IMR-90 (cell line): ENCODE measurements around the gene DNM3. TPM values are rescaled to one million over a fixed set of nuclear protein-coding genes. Genes with fewer than 3 reads are reported as not detected.

Source experiments
- ATAC-seq: fragments of 200-7000 bp; cut with Tn5 transposase; 2 replicates; pipeline ENCODE4 v1.9.1; 2020; ENCODE audit warnings: low read depth, mild to moderate bottlenecking, moderate library complexity
- BruUV-seq: library from RNA; stranded (reverse); fragments of 400-500 nt; replicated peaks from 2 replicates; lab custom pipeline; 2021; lab: Mats Ljungman, UMichigan
- CTCF ChIA-PET: fragments of 300-600 bp; formaldehyde crosslinking; extraction: SDS; loops from one replicate; lab custom pipeline; 2021; ENCODE audit warnings: antibody characterized with exemption; lab: Yijun Ruan, JAX
- POLR2A ChIA-PET: fragments of 300-600 bp; sonication (Branson Sonifier 250); formaldehyde crosslinking; loops from one replicate; lab custom pipeline; 2022; ENCODE audit warnings: antibody characterized with exemption; ENCODE audit not compliant: unreplicated experiment; lab: Charles Lee
- DNase-seq: peaks from one replicate; pipeline ENCODE4 v3.0.0; 2013
- H2AFZ ChIP-seq: replicated peaks from 2 replicates; pipeline ENCODE3; 2013; ENCODE audit warnings: low read length, mild to moderate bottlenecking; ENCODE audit not compliant: poor library complexity
- H2AK5ac ChIP-seq: 2 replicates; pipeline ENCODE4 v1.6.1; 2013; ENCODE audit warnings: low read depth, low read length, inconsistent platforms
- H2AK9ac ChIP-seq: replicated peaks from 2 replicates; pipeline ENCODE3; 2013; ENCODE audit warnings: mild to moderate bottlenecking, low read depth, low read length, moderate library complexity; ENCODE audit not compliant: poor library complexity
- H2BK120ac ChIP-seq: 2 replicates; pipeline ENCODE4 v1.6.1; 2013; ENCODE audit warnings: low read depth, low read length, inconsistent platforms
- H2BK15ac ChIP-seq: 3 replicates; pipeline ENCODE4 v1.6.1; 2013; ENCODE audit warnings: low read depth, low read length, inconsistent platforms
- H2BK20ac ChIP-seq: 2 replicates; pipeline ENCODE4 v1.6.1; 2013; ENCODE audit warnings: low read depth, mild to moderate bottlenecking, inconsistent platforms, low read length, moderate library complexity
- H2BK5ac ChIP-seq: 2 replicates; pipeline ENCODE4 v1.6.1; 2013; ENCODE audit warnings: mild to moderate bottlenecking, low read depth, low read length, inconsistent platforms; ENCODE audit not compliant: poor library complexity, severe bottlenecking
- H3K14ac ChIP-seq: replicated peaks from 2 replicates; pipeline ENCODE4 v1.6.1; 2013; ENCODE audit warnings: low read depth, low read length, inconsistent platforms
- H3K18ac ChIP-seq: 2 replicates; pipeline ENCODE4 v1.6.1; 2013; ENCODE audit warnings: low read depth, low read length, control low read depth
- H3K23ac ChIP-seq: 2 replicates; pipeline ENCODE4 v1.6.1; 2013; ENCODE audit warnings: low read depth, low read length, inconsistent platforms
- H3K27ac ChIP-seq: 2 replicates; pipeline ENCODE4 v1.5.1; 2013; ENCODE audit warnings: mild to moderate bottlenecking, control low read depth, low read length; ENCODE audit not compliant: insufficient read depth
- H3K27me3 ChIP-seq: 2 replicates; pipeline ENCODE4 v1.6.1; 2013; ENCODE audit warnings: low read length; ENCODE audit not compliant: control insufficient read depth, insufficient read depth
- H3K36me3 ChIP-seq: 2 replicates; pipeline ENCODE4 v1.6.1; 2013; ENCODE audit warnings: low read length, mixed read lengths; ENCODE audit not compliant: control insufficient read depth, insufficient read depth
- H3K4ac ChIP-seq: 2 replicates; pipeline ENCODE4 v1.6.1; 2013; ENCODE audit warnings: low read depth, low read length, inconsistent platforms
- H3K4me1 ChIP-seq: 2 replicates; pipeline ENCODE4 v1.6.1; 2013; ENCODE audit warnings: low read length, mixed read lengths; ENCODE audit not compliant: control insufficient read depth, insufficient read depth
- H3K4me2 ChIP-seq: 2 replicates; pipeline ENCODE4 v1.6.1; 2013; ENCODE audit warnings: low read depth, mild to moderate bottlenecking, control low read depth, low read length, moderate library complexity
- H3K4me3 ChIP-seq: 2 replicates; pipeline ENCODE4 v1.5.1; 2013; ENCODE audit warnings: low read depth, mild to moderate bottlenecking, control low read depth, low read length, moderate library complexity; ENCODE audit not compliant: insufficient read depth
- H3K56ac ChIP-seq: 2 replicates; pipeline ENCODE4 v1.6.1; 2013; ENCODE audit warnings: low read length, inconsistent platforms; ENCODE audit not compliant: insufficient read depth; ENCODE audit errors: extremely low read depth
- H3K79me1 ChIP-seq, 2 experiments: 2 replicates each; pipeline ENCODE4 v1.6.1; 2013; ENCODE audit warnings: low read length in 2 of 2, inconsistent platforms in 1 of 2, low read depth in 1 of 2
- H3K9ac ChIP-seq: 2 replicates; pipeline ENCODE4 v1.6.1; 2013; ENCODE audit warnings: low read depth, low read length, control low read depth
- H3K9me1 ChIP-seq: 2 replicates; pipeline ENCODE4 v1.6.1; 2013; ENCODE audit warnings: low read length, inconsistent platforms; ENCODE audit not compliant: insufficient read depth
- H3K9me3 ChIP-seq: 2 replicates; pipeline ENCODE4 v1.6.1; 2013; ENCODE audit warnings: low read length; ENCODE audit not compliant: control insufficient read depth, insufficient read depth
- H4K20me1 ChIP-seq: 2 replicates; pipeline ENCODE4 v1.6.1; 2013; ENCODE audit warnings: low read length, inconsistent platforms; ENCODE audit not compliant: insufficient read depth
- H4K5ac ChIP-seq: 2 replicates; pipeline ENCODE4 v1.6.1; 2013; ENCODE audit warnings: mild to moderate bottlenecking, low read depth, low read length, control low read depth
- H4K8ac ChIP-seq, 2 experiments: 2 replicates each; pipeline ENCODE4 v1.6.1; 2013; ENCODE audit warnings: low read depth in 2 of 2, low read length in 2 of 2, control low read depth in 1 of 2, inconsistent platforms in 1 of 2
- H4K91ac ChIP-seq: 2 replicates; pipeline ENCODE4 v1.6.1; 2013; ENCODE audit warnings: low read depth, low read length, inconsistent platforms; ENCODE audit not compliant: insufficient read depth
- BHLHE40 ChIP-seq: fragments of 150-350 bp; IDR thresholded peaks from 2 replicates; pipeline ENCODE4 v1.6.1; 2016; ENCODE audit warnings: mild to moderate bottlenecking, low read depth, low read length
- MAFK ChIP-seq: IDR thresholded peaks from 2 replicates; pipeline ENCODE4 v1.6.1; 2012; ENCODE audit warnings: low read depth, low read length, improper control_type of control experiment
- MAZ ChIP-seq: IDR thresholded peaks from 2 replicates; pipeline ENCODE4 v1.6.1; 2012; ENCODE audit warnings: low read depth, mild to moderate bottlenecking, low read length, improper control_type of control experiment, moderate library complexity, borderline replicate concordance
- NFE2L2 ChIP-seq: fragments of 150-350 bp; IDR thresholded peaks from 2 replicates; pipeline ENCODE4 v1.6.1; 2016; ENCODE audit warnings: low read depth, mild to moderate bottlenecking, low read length
- RFX5 ChIP-seq: IDR thresholded peaks from 2 replicates; pipeline ENCODE4 v1.8.0; 2012; ENCODE audit warnings: low read depth, mild to moderate bottlenecking, low read length, moderate library complexity
- WGBS, 2 experiments: methylation state at CpG; one replicate each; pipeline versions ENCODE4 v1.1.5 to v1.1.7; 2013; ENCODE audit warnings: missing lambda C conversion rate in 2 of 2; ENCODE audit not compliant: insufficient read length in 1 of 2; ENCODE audit errors: extremely low coverage in 2 of 2; 5-methylcytosine and 5-hydroxymethylcytosine counted together
- dilution Hi-C: fragments of 300-500 bp; cut with HindIII; formaldehyde crosslinking; loops from one replicate; pipeline ENCODE4 v1.14.3; 2018; ENCODE audit warnings: low sequenced_read_pairs; ENCODE audit not compliant: unreplicated experiment
- in situ Hi-C: fragments of 300-500 bp; cut with MboI; formaldehyde crosslinking; loops from 3 replicates; pipeline ENCODE4 v1.14.3; 2019; ENCODE audit warnings: low sequenced_read_pairs, inconsistent platforms, mixed read lengths
- intact Hi-C: fragments of 100-400 bp; cut with micrococcal nuclease; formaldehyde crosslinking; loops from 2 replicates; pipeline ENCODE4 v1.10.0; 2022
- polyA plus RNA-seq, 3 experiments: library from polyadenylated mRNA; depleted of rRNA; stranded (reverse); fragments of >200 nt; gene quantifications; 2 replicates each; pipeline ENCODE4 v1.2.3, GENCODE V29; 2012; ENCODE audit warnings: low replicate concordance in 1 of 3
- total RNA-seq: library from RNA; depleted of rRNA; stranded (reverse); fragments of >200 nt; gene quantifications from 2 replicates; pipeline ENCODE4 v1.2.3, GENCODE V29; 2012

Gene DNM3
- total and polyA plus RNA-seq, 2 of the 4 experiments (the other 2 are of a cell fraction): 0.36 TPM

DNA sequence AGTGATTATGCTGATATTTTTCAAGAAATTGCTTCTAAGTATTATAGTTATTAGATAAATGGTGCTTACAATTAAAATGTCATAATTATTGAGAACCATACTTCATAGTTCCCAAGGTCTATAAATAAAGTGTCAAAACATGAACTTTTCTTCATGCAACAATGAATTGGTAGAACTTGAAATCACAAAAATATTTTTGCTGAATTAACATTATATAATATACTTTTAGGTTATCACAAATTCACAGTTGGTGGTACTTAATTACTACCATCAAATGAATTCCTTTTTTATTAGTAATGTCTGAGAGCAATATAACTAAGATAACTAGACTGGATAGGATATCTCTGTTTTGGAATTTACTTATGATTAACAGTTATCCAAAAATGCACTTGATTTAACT, 4.7 kb downstream of the DNM3 start (continued):
- TF ChIP-seq MAFK: no peak
- TF ChIP-seq RFX5: no peak
- TF ChIP-seq NFE2L2: no peak
- TF ChIP-seq BHLHE40: no peak

DNA sequence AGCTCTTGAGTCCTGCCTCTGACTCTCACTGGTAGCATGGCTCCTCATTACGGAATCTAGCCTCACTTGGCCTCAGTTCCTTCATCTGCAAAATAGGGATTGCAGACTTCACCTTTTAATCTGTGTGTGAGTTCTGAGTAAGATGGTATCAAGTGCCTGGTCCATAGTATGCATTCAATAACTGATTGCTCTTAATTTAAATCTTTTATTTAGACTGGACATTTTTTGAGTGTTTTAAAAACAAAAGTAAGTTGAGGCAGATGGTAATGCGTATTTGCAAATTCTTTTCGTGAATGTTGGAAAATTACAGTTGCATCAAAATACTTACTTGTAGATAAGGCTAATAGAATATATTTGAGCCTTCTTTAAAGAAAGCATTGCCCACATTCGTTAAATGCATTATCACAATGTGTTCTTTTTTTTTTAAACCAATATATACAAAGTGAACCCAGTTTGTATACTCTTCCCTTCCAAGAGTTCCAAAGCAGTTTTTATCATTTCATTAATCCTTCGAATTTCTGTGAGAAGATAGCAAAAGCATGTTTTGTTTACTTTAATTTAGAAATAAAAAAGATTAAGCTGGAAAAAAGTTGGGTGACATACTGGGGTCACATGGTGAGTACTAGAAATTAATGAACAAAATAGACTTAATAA, 8.1 kb downstream of the DNM3 start:
- no peak overlapping the region for H2BK5ac ChIP-seq
- no peak overlapping the region for H3K56ac ChIP-seq
- H3K9me1 ChIP-seq: no peaks in the 10 kb centered on the region
- no peak overlapping the region for H2BK15ac ChIP-seq
- no peak overlapping the region for H3K27ac ChIP-seq
- H3K23ac ChIP-seq: no peak overlapping the region
- BruUV-seq: no TSS peak
- H4K5ac ChIP-seq: no peak overlapping the region
- H3K4ac ChIP-seq: no peak overlapping the region
- no peak overlapping the region for H3K4me3 ChIP-seq
- H3K36me3 ChIP-seq: no peaks in the 10 kb centered on the region
- H3K27me3 ChIP-seq: peaks cover 6% of the 10 kb centered on the region
- H4K8ac ChIP-seq: no peak overlapping the region
- H2BK120ac ChIP-seq: no peak overlapping the region
- no peak for DNase-seq
- H3K4me2 ChIP-seq: no peak overlapping the region
- intact Hi-C loops (no loop called here), dilution Hi-C loops (no loop called here), in situ Hi-C loops (no loop called here)
- no peaks in the 10 kb centered on the region for H3K4me1 ChIP-seq
- H2AFZ ChIP-seq: no peak overlapping the region
- no peak overlapping the region for H2AK9ac ChIP-seq
- H3K9me3 ChIP-seq: no peaks in the 10 kb centered on the region
- no peak overlapping the region for H2AK5ac ChIP-seq
- POLR2A ChIA-PET: no interaction called here
- H3K79me1 ChIP-seq: no peaks in the 10 kb centered on the region
- no peak overlapping the region for H3K9ac ChIP-seq
- no peaks in the 10 kb centered on the region for H4K20me1 ChIP-seq
- no peak overlapping the region for H4K91ac ChIP-seq
- CTCF ChIA-PET: no interaction called here
- no peak for TF ChIP-seq MAZ
- WGBS, 2 experiments: no CpG with 5 or more reads among the region's 5 CpGs
- H3K18ac ChIP-seq: no peak overlapping the region
- no peak overlapping the region for H3K14ac ChIP-seq
- ATAC-seq: no peak
- H2BK20ac ChIP-seq: no peak overlapping the region
